AG08396 (cell line): ENCODE measurements around the gene SH3PXD2B.

Experiments used
- DNase-seq: peaks from one replicate; pipeline ENCODE4 v3.0.0; 2012; ENCODE audit warnings: low spot score, mixed read lengths

SH3PXD2B gene

GRCh38 chr5:172453206-172453985, 929 bp downstream of the SH3PXD2B start:
- DNase-seq, result peak; percentile 61

GRCh38 chr5:172452398-172453205, 1.7 kb downstream of the SH3PXD2B start:
- peak; percentile 56 for DNase-seq

GRCh38 chr5:172451771-172452197, 2.5 kb downstream of the SH3PXD2B start:
- no peak for DNase-seq

- DNase-seq, result peak; percentile 64
Measured at GRCh38 chr5:172450861-172451695, 3.2 kb downstream of the SH3PXD2B start.

- no peak for DNase-seq
Measured at GRCh38 chr5:172450453-172450852, 3.9 kb downstream of the SH3PXD2B start.

GRCh38 chr5:172448999-172449398, 5.3 kb downstream of the SH3PXD2B start:
- DNase-seq, result no peak

GRCh38 chr5:172447646-172448365, 6.5 kb downstream of the SH3PXD2B start:
- no peak for DNase-seq

- no peak for DNase-seq
Measured at GRCh38 chr5:172446336-172447051, 7.8 kb downstream of the SH3PXD2B start.

GRCh38 chr5:172445866-172446265, 8.5 kb downstream of the SH3PXD2B start:
- no peak for DNase-seq

GRCh38 chr5:172444626-172445365, 9.5 kb downstream of the SH3PXD2B start:
- DNase-seq, result no peak

GRCh38 chr5:172444110-172444510, 10.2 kb downstream of the SH3PXD2B start:
- no peak for DNase-seq

- peak; percentile 78 for DNase-seq
Measured at GRCh38 chr5:172443441-172444109, 10.8 kb downstream of the SH3PXD2B start.

- DNase-seq, result no peak
Measured at GRCh38 chr5:172442592-172442991, 11.7 kb downstream of the SH3PXD2B start.

- no peak for DNase-seq
Measured at GRCh38 chr5:172441262-172441751, 13.0 kb downstream of the SH3PXD2B start.

GRCh38 chr5:172440486-172440885, 13.8 kb downstream of the SH3PXD2B start:
- DNase-seq, result no peak

GRCh38 chr5:172439785-172440477, 14.4 kb downstream of the SH3PXD2B start:
- no peak for DNase-seq

- DNase-seq, result no peak
Measured at GRCh38 chr5:172438319-172438668, 16.0 kb downstream of the SH3PXD2B start.

GRCh38 chr5:172437445-172438318, 16.6 kb downstream of the SH3PXD2B start:
- peak; percentile 53 for DNase-seq
